ENCODE data around the gene SEC11C.

- TF ChIP-seq, protein P1, sequence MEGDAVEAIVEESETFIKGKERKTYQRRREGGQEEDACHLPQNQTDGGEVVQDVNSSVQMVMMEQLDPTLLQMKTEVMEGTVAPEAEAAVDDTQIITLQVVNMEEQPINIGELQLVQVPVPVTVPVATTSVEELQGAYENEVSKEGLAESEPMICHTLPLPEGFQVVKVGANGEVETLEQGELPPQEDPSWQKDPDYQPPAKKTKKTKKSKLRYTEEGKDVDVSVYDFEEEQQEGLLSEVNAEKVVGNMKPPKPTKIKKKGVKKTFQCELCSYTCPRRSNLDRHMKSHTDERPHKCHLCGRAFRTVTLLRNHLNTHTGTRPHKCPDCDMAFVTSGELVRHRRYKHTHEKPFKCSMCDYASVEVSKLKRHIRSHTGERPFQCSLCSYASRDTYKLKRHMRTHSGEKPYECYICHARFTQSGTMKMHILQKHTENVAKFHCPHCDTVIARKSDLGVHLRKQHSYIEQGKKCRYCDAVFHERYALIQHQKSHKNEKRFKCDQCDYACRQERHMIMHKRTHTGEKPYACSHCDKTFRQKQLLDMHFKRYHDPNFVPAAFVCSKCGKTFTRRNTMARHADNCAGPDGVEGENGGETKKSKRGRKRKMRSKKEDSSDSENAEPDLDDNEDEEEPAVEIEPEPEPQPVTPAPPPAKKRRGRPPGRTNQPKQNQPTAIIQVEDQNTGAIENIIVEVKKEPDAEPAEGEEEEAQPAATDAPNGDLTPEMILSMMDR (IDR thresholded peaks at IDR 0.05): no peak
- TF ChIP-seq EZH2 (IDR thresholded peaks at IDR 0.05): no peak
- no peak for TF ChIP-seq EZH2phosphoT487 (IDR thresholded peaks at IDR 0.05)
These were observed 48.6 kb upstream of the SEC11C start for GRCh38 chr18:59090966-59091603.

Measured in neural progenitor cell (in vitro differentiated cells).